Upper lobe of right lung (tissue), 1 donor: ENCODE measurements around the gene MRPL53. TPM values are rescaled to one million over a fixed set of nuclear protein-coding genes. Genes with fewer than 3 reads are reported as not detected.

ENCODE experiments used
- ATAC-seq: fragments of 200-7000 bp; cut with Tn5 transposase; one replicate; pipeline ENCODE4 v1.9.1; 2020; ENCODE audit warnings: mild to moderate bottlenecking, moderate library complexity
- DNase-seq: peaks from one replicate; pipeline ENCODE4 v3.0.0-alpha.2; 2020
- H3K27ac ChIP-seq: fragments of 200-600 bp; one replicate; pipeline ENCODE4 v1.8.0; 2022
- H3K27me3 ChIP-seq: fragments of 200-600 bp; one replicate; pipeline ENCODE4 v1.8.0; 2022; ENCODE audit warnings: mild to moderate bottlenecking
- H3K36me3 ChIP-seq: fragments of 200-600 bp; one replicate; pipeline ENCODE4 v1.8.0; 2022
- H3K4me1 ChIP-seq: fragments of 200-600 bp; one replicate; pipeline ENCODE4 v1.8.0; 2022
- H3K4me3 ChIP-seq: fragments of 200-600 bp; one replicate; pipeline ENCODE4 v1.8.0; 2022; ENCODE audit warnings: mild to moderate bottlenecking
- H3K9me3 ChIP-seq: fragments of 200-600 bp; one replicate; pipeline ENCODE4 v1.8.0; 2022
- intact Hi-C: fragments of 100-400 bp; cut with DNase I; formaldehyde crosslinking; loops from one replicate; pipeline ENCODE4 v1.11.0; 2022
- total RNA-seq: library from RNA; stranded (reverse); fragmentation: NEBNext Ultra II Directional; extraction: Animal tissue kit (Norgen Biotek cat#: 25700); gene quantifications from one replicate; pipeline ENCODE4 v1.2.1, GENCODE V29; 2021
- TF ChIP-seq, protein P1 (sequence below): fragments of 200-600 bp; IDR thresholded peaks from one replicate; pipeline ENCODE4 v1.8.0; 2022; ENCODE audit warnings: antibody characterized with exemption
- donor health status: DM: no; HTN: yes; CAD: no; lungs with severe emphysema.

MRPL53 gene
- total RNA-seq, 1 donor from 2014 or later = 73.1 TPM

DNA sequence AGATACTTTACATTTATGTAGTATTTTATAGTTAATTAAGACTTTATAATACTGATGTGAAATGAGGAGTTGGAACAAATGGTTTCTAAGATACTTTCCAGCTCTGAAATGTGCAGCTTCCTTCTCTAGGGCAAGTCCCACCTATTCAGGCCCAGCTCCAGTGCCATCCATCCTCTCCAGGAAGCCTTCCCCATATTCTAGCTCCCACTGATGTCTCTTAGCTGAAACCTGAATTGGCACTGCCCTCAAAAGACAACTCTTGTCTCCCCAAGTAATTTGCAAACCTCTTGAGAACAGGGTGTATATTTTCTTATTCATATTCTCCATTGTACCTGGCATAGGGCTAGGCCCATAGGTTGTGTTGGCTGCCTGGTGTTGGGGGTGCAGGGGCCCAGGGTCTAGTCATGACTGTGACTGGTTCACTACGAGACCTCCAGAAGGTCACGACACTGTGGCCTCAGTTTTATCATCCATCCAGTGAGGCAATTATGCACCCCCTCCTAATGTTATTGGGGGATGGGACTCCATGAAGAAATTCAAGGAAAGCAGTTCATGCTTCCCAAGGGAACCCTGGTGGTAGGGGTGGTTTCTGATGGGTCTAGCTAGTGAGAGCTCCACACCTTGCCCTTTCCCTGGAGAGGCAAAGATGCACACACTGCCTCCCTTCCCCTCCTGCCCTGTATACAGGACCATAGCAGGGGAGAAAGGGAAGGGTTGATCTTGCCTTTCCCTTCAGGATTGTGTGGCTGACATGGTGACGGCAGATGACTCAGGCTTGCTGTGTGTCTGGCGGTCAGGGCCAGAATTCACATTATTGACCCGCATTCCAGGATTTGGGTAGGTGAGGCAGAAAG is 48.1 kb downstream of the MRPL53 start:
- intact Hi-C loops = no loop called here
- no peak for DNase-seq
- TF ChIP-seq, protein P1, sequence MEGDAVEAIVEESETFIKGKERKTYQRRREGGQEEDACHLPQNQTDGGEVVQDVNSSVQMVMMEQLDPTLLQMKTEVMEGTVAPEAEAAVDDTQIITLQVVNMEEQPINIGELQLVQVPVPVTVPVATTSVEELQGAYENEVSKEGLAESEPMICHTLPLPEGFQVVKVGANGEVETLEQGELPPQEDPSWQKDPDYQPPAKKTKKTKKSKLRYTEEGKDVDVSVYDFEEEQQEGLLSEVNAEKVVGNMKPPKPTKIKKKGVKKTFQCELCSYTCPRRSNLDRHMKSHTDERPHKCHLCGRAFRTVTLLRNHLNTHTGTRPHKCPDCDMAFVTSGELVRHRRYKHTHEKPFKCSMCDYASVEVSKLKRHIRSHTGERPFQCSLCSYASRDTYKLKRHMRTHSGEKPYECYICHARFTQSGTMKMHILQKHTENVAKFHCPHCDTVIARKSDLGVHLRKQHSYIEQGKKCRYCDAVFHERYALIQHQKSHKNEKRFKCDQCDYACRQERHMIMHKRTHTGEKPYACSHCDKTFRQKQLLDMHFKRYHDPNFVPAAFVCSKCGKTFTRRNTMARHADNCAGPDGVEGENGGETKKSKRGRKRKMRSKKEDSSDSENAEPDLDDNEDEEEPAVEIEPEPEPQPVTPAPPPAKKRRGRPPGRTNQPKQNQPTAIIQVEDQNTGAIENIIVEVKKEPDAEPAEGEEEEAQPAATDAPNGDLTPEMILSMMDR = no peak

DNA sequence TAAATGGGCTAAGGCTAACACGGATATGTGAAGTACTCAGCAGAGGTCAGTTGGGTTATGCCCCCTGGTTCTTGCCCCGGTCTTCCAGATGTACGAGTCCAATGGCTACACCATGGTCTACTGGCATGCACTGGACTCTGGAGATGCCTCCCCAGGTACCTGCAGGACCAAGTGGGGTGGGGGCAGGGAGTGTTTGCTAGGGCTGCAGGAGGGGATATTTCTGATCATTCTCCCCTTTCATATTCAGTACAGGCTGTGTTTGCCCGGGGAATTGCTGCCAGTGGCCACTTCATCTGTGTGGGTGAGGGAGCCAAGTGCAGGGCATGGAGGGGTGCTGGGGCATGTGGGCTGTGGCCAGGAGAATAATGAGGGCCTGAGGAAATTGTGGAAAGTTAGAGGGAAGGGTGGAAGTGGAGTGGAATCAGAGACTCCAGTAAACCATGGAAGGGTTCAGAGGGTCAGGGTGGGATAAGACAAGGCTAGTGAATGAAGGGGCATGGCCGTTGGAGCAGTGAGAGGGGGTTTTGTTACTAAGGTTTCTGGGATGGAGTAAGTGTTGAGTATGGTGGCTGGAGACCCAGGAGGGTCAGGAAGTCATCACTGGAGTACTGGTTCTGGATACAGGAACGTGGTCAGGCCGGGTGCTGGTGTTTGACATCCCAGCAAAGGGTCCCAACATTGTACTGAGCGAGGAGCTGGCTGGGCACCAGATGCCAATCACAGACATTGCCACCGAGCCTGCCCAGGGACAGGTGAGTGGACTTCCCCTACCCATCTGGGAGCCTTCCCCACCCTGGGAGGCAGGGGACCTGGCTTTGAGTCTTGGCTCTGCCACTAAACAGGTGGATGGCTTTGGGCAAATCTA is 49.0 kb downstream of the MRPL53 start:
- peaks cover 7% of the 10 kb centered on the region for H3K36me3 ChIP-seq

More for the DNA sequence above, 48.1 kb downstream of the MRPL53 start:
- Histone ChIP-seq H3K4me1 (peaks cover 10% of the 10 kb centered on the region), H3K4me3 (no peak overlapping the region), H3K9me3 (no peaks in the 10 kb centered on the region), H3K27ac (no peak overlapping the region), H3K36me3 (peaks cover 16% of the 10 kb centered on the region), H3K27me3 (no peaks in the 10 kb centered on the region)
- ATAC-seq = no peak

More for the DNA sequence above, 49.0 kb downstream of the MRPL53 start:
- Histone ChIP-seq H3K9me3 (no peaks in the 10 kb centered on the region), H3K4me1 (peaks cover 10% of the 10 kb centered on the region), H3K4me3 (no peak overlapping the region), H3K27me3 (no peaks in the 10 kb centered on the region), H3K27ac (no peak overlapping the region)
- intact Hi-C loops = no loop called here
- ATAC-seq = no peak
- TF ChIP-seq, protein P1 = no peak
- no peak for DNase-seq

Other genes with a start within 250 kb of the MRPL53 start
- 3.2 TPM for gene SLC4A5, start 129.3 kb downstream of the MRPL53 start, total RNA-seq
- gene DCTN1, start 92.4 kb downstream of the MRPL53 start, total RNA-seq = 140 TPM
- 2.1 TPM for gene C2orf81, start 51.1 kb downstream of the MRPL53 start, total RNA-seq
- gene WDR54, start 51.0 kb downstream of the MRPL53 start, total RNA-seq = 8.4 TPM
- 32.3 TPM for gene RTKN, start 30.7 kb downstream of the MRPL53 start, total RNA-seq
- 30.2 TPM for gene INO80B, start 17.6 kb downstream of the MRPL53 start, total RNA-seq
- 57.5 TPM for gene WBP1, start 14.2 kb downstream of the MRPL53 start, total RNA-seq
- gene MOGS, start 7.3 kb downstream of the MRPL53 start, total RNA-seq = 51.6 TPM
- 16.1 TPM for gene CCDC142, start 10.3 kb upstream of the MRPL53 start, total RNA-seq
- gene TTC31, start 10.4 kb upstream of the MRPL53 start, total RNA-seq = 23.4 TPM
- gene LBX2, start 26.9 kb upstream of the MRPL53 start, total RNA-seq = 1.8 TPM
- gene PCGF1, start 35.0 kb upstream of the MRPL53 start, total RNA-seq = 30.1 TPM
- gene TLX2, start 41.8 kb upstream of the MRPL53 start, total RNA-seq = not detected
- not detected for gene DQX1, start 53.6 kb upstream of the MRPL53 start, total RNA-seq
- gene AUP1, start 57.0 kb upstream of the MRPL53 start, total RNA-seq = 119 TPM
- 31.4 TPM for gene HTRA2, start 57.3 kb upstream of the MRPL53 start, total RNA-seq
- 8.1 TPM for gene LOXL3, start 81.3 kb upstream of the MRPL53 start, total RNA-seq
- gene DOK1, start 82.0 kb upstream of the MRPL53 start, total RNA-seq = 35.7 TPM
- 1.4 TPM for gene M1AP, start 175.7 kb upstream of the MRPL53 start, total RNA-seq
- 9.0 TPM for gene SEMA4F, start 181.6 kb upstream of the MRPL53 start, total RNA-seq